Ishikawa (cell line): ENCODE results near the gene SRSF7.

ENCODE experiments used
- CREB1 ChIP-seq: IDR thresholded peaks from 2 replicates; pipeline ENCODE4 v1.6.1; 2012; ENCODE audit warnings: low read depth
- EP300 ChIP-seq: IDR thresholded peaks from 2 replicates; pipeline ENCODE4 v1.6.1; 2012; ENCODE audit warnings: borderline replicate concordance
- NFIC ChIP-seq: IDR thresholded peaks from 2 replicates; pipeline ENCODE4 v1.6.1; 2012
- RAD21 ChIP-seq: IDR thresholded peaks from 2 replicates; pipeline ENCODE4 v1.6.1; 2012; ENCODE audit warnings: low read depth
- TAF1 ChIP-seq: IDR thresholded peaks from 2 replicates; pipeline ENCODE4 v1.6.1; 2012; ENCODE audit warnings: low read depth, mild to moderate bottlenecking
- TEAD4 ChIP-seq: IDR thresholded peaks from 2 replicates; pipeline ENCODE4 v1.6.1; 2012
- YY1 ChIP-seq: IDR thresholded peaks from 2 replicates; pipeline ENCODE4 v1.6.1; 2012; ENCODE audit warnings: low read depth
- TF ChIP-seq, protein P1 (sequence below): IDR thresholded peaks from 2 replicates; pipeline ENCODE4 v1.6.1; 2012

DNA sequence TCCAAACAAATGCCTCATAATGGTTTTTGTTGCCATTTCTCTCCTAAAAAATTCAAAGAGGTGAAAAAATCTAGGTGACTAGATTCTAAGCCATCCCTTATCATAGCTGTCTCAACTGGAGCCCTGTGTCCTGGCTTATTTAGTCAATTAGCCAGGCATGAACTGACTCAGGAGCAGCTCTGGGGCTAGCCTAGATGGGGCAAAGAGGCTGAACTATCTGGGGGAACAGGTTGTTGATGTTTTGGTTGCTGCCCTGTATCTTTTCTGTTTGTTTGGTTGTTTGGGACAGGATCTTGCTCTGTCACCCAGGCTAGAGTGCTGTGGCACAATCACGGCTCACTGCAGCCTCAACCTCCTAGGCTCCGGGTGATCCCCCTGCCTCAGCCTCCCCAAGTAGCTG is 41.6 kb upstream of the SRSF7 start:
- TF ChIP-seq CREB1 (no peak), YY1 (no peak), EP300 (no peak), TAF1 (no peak), NFIC (no peak), TEAD4 (no peak), RAD21 (no peak)
- TF ChIP-seq, protein P1, sequence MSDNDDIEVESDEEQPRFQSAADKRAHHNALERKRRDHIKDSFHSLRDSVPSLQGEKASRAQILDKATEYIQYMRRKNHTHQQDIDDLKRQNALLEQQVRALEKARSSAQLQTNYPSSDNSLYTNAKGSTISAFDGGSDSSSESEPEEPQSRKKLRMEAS, result no peak
